Measurements from ENCODE around the gene INTS6.

The INTS6 gene

DNA sequence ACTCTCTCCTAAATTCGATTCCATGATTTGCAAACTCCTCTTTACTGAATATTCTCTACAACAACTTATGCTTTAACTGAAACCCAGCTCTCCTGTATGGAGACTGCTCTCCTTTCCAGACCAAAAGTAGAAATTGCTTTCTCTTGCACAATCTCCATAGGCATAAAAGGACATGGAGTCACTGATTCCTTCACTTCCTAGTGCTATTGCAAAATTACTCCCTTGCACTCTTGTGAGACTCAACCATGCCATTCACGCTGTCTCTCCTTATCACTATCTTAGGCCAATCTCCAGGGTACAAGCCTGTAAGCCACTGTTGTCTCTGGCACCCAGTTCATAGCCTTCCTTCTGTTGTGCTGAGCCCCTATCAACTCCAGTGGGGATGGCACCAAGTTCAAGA, 82.7 kb downstream of the INTS6 start (continued):
- TF ChIP-seq, protein P1, sequence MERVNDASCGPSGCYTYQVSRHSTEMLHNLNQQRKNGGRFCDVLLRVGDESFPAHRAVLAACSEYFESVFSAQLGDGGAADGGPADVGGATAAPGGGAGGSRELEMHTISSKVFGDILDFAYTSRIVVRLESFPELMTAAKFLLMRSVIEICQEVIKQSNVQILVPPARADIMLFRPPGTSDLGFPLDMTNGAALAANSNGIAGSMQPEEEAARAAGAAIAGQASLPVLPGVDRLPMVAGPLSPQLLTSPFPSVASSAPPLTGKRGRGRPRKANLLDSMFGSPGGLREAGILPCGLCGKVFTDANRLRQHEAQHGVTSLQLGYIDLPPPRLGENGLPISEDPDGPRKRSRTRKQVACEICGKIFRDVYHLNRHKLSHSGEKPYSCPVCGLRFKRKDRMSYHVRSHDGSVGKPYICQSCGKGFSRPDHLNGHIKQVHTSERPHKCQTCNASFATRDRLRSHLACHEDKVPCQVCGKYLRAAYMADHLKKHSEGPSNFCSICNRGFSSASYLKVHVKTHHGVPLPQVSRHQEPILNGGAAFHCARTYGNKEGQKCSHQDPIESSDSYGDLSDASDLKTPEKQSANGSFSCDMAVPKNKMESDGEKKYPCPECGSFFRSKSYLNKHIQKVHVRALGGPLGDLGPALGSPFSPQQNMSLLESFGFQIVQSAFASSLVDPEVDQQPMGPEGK (CRISPR knock-in tag; IDR thresholded peaks at IDR 0.05; ENCODE audit: borderline replicate concordance) = no peak
- TF ChIP-seq ISL1 (CRISPR knock-in tag; IDR thresholded peaks at IDR 0.05) (no peak), GLIS3 (CRISPR knock-in tag; IDR thresholded peaks at IDR 0.05) (no peak), ESRRG (CRISPR knock-in tag; IDR thresholded peaks at IDR 0.05) (no peak), ZC3H10 (CRISPR knock-in tag; IDR thresholded peaks at IDR 0.05) (no peak), POU6F1 (CRISPR knock-in tag; IDR thresholded peaks at IDR 0.05; ENCODE audit: borderline replicate concordance, low read depth) (no peak), TCF4 (CRISPR knock-in tag; IDR thresholded peaks at IDR 0.05; ENCODE audit: borderline replicate concordance) (no peak), ZNF8 (CRISPR knock-in tag; IDR thresholded peaks at IDR 0.05) (no peak), RARB (CRISPR knock-in tag; IDR thresholded peaks at IDR 0.05) (no peak), BACH2 (CRISPR knock-in tag; IDR thresholded peaks at IDR 0.05; ENCODE audit: borderline replicate concordance) (no peak), CSDC2 (CRISPR knock-in tag; IDR thresholded peaks at IDR 0.05) (no peak)

GRCh38 chr13:51364404-51365008, 88.3 kb downstream of the INTS6 start:
- ATAC-seq = peak; percentile 61; the same call in 2 of the 3 replicates
- TF ChIP-seq GLIS3 (CRISPR knock-in tag; IDR thresholded peaks at IDR 0.05) (no peak), TCF4 (CRISPR knock-in tag; IDR thresholded peaks at IDR 0.05; ENCODE audit: borderline replicate concordance) (no peak), ARNTL (CRISPR knock-in tag; IDR thresholded peaks at IDR 0.05; ENCODE audit: borderline replicate concordance, low read depth) (no peak), RARB (CRISPR knock-in tag; IDR thresholded peaks at IDR 0.05) (no peak), ZNF565 (CRISPR knock-in tag; conservative IDR thresholded peaks at IDR 0.05; ENCODE audit: low read depth) (no peak)
- TF ChIP-seq, protein P2, sequence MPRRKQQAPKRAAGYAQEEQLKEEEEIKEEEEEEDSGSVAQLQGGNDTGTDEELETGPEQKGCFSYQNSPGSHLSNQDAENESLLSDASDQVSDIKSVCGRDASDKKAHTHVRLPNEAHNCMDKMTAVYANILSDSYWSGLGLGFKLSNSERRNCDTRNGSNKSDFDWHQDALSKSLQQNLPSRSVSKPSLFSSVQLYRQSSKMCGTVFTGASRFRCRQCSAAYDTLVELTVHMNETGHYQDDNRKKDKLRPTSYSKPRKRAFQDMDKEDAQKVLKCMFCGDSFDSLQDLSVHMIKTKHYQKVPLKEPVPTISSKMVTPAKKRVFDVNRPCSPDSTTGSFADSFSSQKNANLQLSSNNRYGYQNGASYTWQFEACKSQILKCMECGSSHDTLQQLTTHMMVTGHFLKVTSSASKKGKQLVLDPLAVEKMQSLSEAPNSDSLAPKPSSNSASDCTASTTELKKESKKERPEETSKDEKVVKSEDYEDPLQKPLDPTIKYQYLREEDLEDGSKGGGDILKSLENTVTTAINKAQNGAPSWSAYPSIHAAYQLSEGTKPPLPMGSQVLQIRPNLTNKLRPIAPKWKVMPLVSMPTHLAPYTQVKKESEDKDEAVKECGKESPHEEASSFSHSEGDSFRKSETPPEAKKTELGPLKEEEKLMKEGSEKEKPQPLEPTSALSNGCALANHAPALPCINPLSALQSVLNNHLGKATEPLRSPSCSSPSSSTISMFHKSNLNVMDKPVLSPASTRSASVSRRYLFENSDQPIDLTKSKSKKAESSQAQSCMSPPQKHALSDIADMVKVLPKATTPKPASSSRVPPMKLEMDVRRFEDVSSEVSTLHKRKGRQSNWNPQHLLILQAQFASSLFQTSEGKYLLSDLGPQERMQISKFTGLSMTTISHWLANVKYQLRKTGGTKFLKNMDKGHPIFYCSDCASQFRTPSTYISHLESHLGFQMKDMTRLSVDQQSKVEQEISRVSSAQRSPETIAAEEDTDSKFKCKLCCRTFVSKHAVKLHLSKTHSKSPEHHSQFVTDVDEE (CRISPR knock-in tag; IDR thresholded peaks at IDR 0.05) = no peak

DNA sequence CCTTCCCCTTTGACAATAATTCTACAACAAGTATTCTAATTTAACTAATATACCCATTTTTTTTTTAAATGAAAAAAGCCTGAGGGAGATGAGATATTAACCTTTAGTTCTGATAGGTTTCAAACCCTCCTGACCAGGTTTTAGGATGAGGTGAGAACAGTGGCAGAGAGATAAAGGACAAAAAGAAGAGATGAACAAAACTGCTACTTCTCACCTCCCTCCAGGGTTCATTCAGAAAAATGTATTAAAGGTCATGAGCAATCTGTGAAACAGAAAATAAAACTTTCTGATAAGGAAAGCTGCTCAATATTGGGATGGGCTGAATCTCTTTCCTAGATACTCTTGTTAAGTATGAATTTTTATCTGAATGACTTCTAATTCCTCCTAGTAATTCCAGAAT, 89.2 kb downstream of the INTS6 start:
- ATAC-seq = no peak
- no peak for TF ChIP-seq ZNF565 (CRISPR knock-in tag; conservative IDR thresholded peaks at IDR 0.05; ENCODE audit: low read depth)
- TF ChIP-seq ZFP30 (CRISPR knock-in tag; IDR thresholded peaks at IDR 0.05) = no peak
- TF ChIP-seq ARNTL (CRISPR knock-in tag; IDR thresholded peaks at IDR 0.05; ENCODE audit: borderline replicate concordance, low read depth) = no peak
- no peak for TF ChIP-seq ZNF8 (CRISPR knock-in tag; IDR thresholded peaks at IDR 0.05)
- no peak for TF ChIP-seq ZC3H10 (CRISPR knock-in tag; IDR thresholded peaks at IDR 0.05)
- no peak for TF ChIP-seq ISL1 (CRISPR knock-in tag; IDR thresholded peaks at IDR 0.05)
- TF ChIP-seq SNAI2 (CRISPR knock-in tag; IDR thresholded peaks at IDR 0.05) = no peak
- no peak for TF ChIP-seq OSR1 (CRISPR knock-in tag; IDR thresholded peaks at IDR 0.05)
- TF ChIP-seq, protein P1 (CRISPR knock-in tag; IDR thresholded peaks at IDR 0.05; ENCODE audit: borderline replicate concordance) = no peak
- TF ChIP-seq CSDC2 (CRISPR knock-in tag; IDR thresholded peaks at IDR 0.05) = no peak
- TF ChIP-seq, protein P3, sequence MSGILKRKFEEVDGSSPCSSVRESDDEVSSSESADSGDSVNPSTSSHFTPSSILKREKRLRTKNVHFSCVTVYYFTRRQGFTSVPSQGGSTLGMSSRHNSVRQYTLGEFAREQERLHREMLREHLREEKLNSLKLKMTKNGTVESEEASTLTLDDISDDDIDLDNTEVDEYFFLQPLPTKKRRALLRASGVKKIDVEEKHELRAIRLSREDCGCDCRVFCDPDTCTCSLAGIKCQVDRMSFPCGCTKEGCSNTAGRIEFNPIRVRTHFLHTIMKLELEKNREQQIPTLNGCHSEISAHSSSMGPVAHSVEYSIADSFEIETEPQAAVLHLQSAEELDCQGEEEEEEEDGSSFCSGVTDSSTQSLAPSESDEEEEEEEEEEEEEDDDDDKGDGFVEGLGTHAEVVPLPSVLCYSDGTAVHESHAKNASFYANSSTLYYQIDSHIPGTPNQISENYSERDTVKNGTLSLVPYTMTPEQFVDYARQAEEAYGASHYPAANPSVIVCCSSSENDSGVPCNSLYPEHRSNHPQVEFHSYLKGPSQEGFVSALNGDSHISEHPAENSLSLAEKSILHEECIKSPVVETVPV (CRISPR knock-in tag; IDR thresholded peaks at IDR 0.05) = no peak
- no peak for TF ChIP-seq ZNF70 (CRISPR knock-in tag; IDR thresholded peaks at IDR 0.05)
- no peak for TF ChIP-seq POU6F1 (CRISPR knock-in tag; IDR thresholded peaks at IDR 0.05; ENCODE audit: borderline replicate concordance, low read depth)
- no peak for TF ChIP-seq PPARA (CRISPR knock-in tag; IDR thresholded peaks at IDR 0.05; ENCODE audit: borderline replicate concordance)
- no peak for TF ChIP-seq ESRRG (CRISPR knock-in tag; IDR thresholded peaks at IDR 0.05)
